Keratinocyte (primary cell): Measurements from ENCODE around the gene LEUTX. TPM values are rescaled to one million over a fixed set of nuclear protein-coding genes. Genes with fewer than 3 reads are reported as not detected.

ENCODE experiments used
- DNase-seq: peaks from one replicate; pipeline ENCODE4 v3.0.0-alpha.2; 2011; ENCODE audit warnings: low read depth, missing footprints, low spot score
- FAIRE-seq: peaks from 2 replicates; lab custom pipeline; 2011; peaks lifted over from hg19 to GRCh38; lab: Jason Lieb, UNC
- H2AFZ ChIP-seq: 2 replicates; pipeline ENCODE4 v1.6.0; 2012; ENCODE audit warnings: low read length, control low read depth, inconsistent platforms; ENCODE audit not compliant: control insufficient read depth
- H3K27ac ChIP-seq: 2 replicates; pipeline ENCODE4 v1.5.1; 2011; ENCODE audit warnings: low read length; ENCODE audit not compliant: control insufficient read depth, insufficient read depth
- H3K27me3 ChIP-seq: 3 replicates; pipeline ENCODE4 v1.6.0; 2011; ENCODE audit warnings: low read length; ENCODE audit not compliant: control insufficient read depth, insufficient read depth; ENCODE audit errors: extremely low read depth
- H3K36me3 ChIP-seq, 2 experiments: 2 replicates in 1 of 2; 3 replicates in 1 of 2; pipeline ENCODE4 v1.5.1; 2011; ENCODE audit warnings: low read length in 2 of 2, mild to moderate bottlenecking in 1 of 2; ENCODE audit not compliant: control insufficient read depth in 2 of 2, insufficient read depth in 2 of 2; ENCODE audit errors: extremely low read depth in 1 of 2
- H3K4me1 ChIP-seq: 3 replicates; pipeline ENCODE4 v1.5.1; 2011; ENCODE audit warnings: low read length; ENCODE audit not compliant: control insufficient read depth, insufficient read depth; ENCODE audit errors: extremely low read depth
- H3K4me2 ChIP-seq: 3 replicates; pipeline ENCODE4 v1.6.0; 2011; ENCODE audit warnings: low read depth, low read length; ENCODE audit not compliant: control insufficient read depth, insufficient read depth; ENCODE audit errors: extremely low read depth
- H3K4me3 ChIP-seq, 3 experiments: fragments of 200-600 bp in 1 of 3; sonication (generic) in 1 of 3; 2 replicates in 2 of 3; 3 replicates in 1 of 3; pipeline ENCODE4 v1.5.1; 2011 to 2016; ENCODE audit warnings: low read length in 3 of 3, mild to moderate bottlenecking in 3 of 3, control low read depth in 2 of 3, inconsistent platforms in 1 of 3, low read depth in 1 of 3, mixed read lengths in 1 of 3, mixed run types in 1 of 3, moderate library complexity in 1 of 3; ENCODE audit not compliant: control insufficient read depth in 2 of 3, insufficient read depth in 2 of 3; ENCODE audit errors: extremely low read depth in 1 of 3
- H3K79me2 ChIP-seq: 2 replicates; pipeline ENCODE4 v1.6.0; 2012; ENCODE audit warnings: low read length; ENCODE audit not compliant: control insufficient read depth, insufficient read depth
- H3K9ac ChIP-seq: 3 replicates; pipeline ENCODE4 v1.6.0; 2011; ENCODE audit warnings: low read length; ENCODE audit not compliant: control insufficient read depth, insufficient read depth; ENCODE audit errors: extremely low read depth
- H3K9me1 ChIP-seq: 3 replicates; pipeline ENCODE4 v1.6.0; 2011; ENCODE audit warnings: low read length; ENCODE audit not compliant: control insufficient read depth, insufficient read depth; ENCODE audit errors: extremely low read depth
- H3K9me3 ChIP-seq: 2 replicates; pipeline ENCODE4 v1.5.1; 2012; ENCODE audit warnings: low read depth, low read length; ENCODE audit not compliant: control insufficient read depth
- H4K20me1 ChIP-seq: 3 replicates; pipeline ENCODE4 v1.6.0; 2011; ENCODE audit warnings: low read length; ENCODE audit not compliant: control insufficient read depth, insufficient read depth; ENCODE audit errors: extremely low read depth
- EZH2 ChIP-seq: IDR thresholded peaks from one replicate; pipeline ENCODE4 v1.6.1; 2012; ENCODE audit warnings: inconsistent platforms, mild to moderate bottlenecking, low read length, moderate library complexity
- dilution Hi-C: fragments of 300-500 bp; cut with MboI; formaldehyde crosslinking; loops from one replicate; pipeline ENCODE4 v1.7.0; 2020; ENCODE audit warnings: low sequenced_read_pairs; ENCODE audit not compliant: extremely low pct_ligation_motif_present
- polyA plus RNA-seq, 5 experiments: library from polyadenylated mRNA; depleted of rRNA in 3 of 5; stranded (reverse) in 3 of 5; stranded (forward) in 1 of 5; unstranded in 1 of 5; fragments of >200 nt; gene quantifications; 1 replicate in 1 of 5; 2 replicates in 3 of 5; 3 replicates in 1 of 5; pipeline versions ENCODE4 v1.2.1 to v1.2.3, GENCODE V29; 2011 to 2012; ENCODE audit warnings: missing spikeins in 2 of 5, low read depth in 1 of 5, low replicate concordance in 1 of 5
- TF ChIP-seq, protein P1 (sequence below), 3 experiments: IDR thresholded peaks in 1 of 3; conservative IDR thresholded peaks in 1 of 3; optimal IDR thresholded peaks in 1 of 3; 2 replicates in 2 of 3; 3 replicates in 1 of 3; pipeline versions ENCODE3 to v1.5.1; 2011; ENCODE audit warnings: low read length in 3 of 3, mild to moderate bottlenecking in 3 of 3, moderate library complexity in 2 of 3, control low read depth in 1 of 3, inconsistent platforms in 1 of 3; ENCODE audit not compliant: insufficient read depth in 2 of 3; ENCODE audit errors: extremely low read depth in 1 of 3

Gene LEUTX
- polyA plus RNA-seq, 1 donor (not counting 4 experiments of a cell fraction or from before 2014, with no cell fraction given): not detected

DNA sequence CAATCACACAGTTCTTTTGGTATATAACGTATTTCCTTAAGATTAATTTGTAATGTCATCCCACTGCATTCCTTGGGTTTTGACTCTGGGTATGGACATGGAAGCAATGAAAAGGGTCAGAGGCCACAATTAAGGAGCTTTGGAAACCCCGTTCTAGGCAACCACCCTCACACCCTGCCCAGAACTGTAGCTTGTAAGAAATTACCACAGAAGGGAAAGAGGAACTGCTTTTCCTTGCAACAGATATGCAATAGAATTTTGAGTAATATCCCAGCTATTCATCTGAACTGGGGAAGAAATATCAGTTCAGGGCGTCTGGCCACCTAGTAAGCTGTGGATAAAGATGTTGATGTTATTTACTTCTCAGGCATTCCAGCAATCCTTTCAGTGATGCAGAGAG lies 39.8 kb upstream of the LEUTX start:
- H3K9me3 ChIP-seq: no peaks in the 10 kb centered on the region
- H3K27ac ChIP-seq: no peak overlapping the region
- dilution Hi-C loops: no loop called here
- no peak for DNase-seq
- no peaks in the 10 kb centered on the region for H3K36me3 ChIP-seq
- peaks cover 9% of the 10 kb centered on the region for H3K27me3 ChIP-seq
- no peak for FAIRE-seq
- H4K20me1 ChIP-seq: no peaks in the 10 kb centered on the region
- no peak overlapping the region for H3K4me3 ChIP-seq
- no peaks in the 10 kb centered on the region for H3K9me1 ChIP-seq
- H3K4me2 ChIP-seq: no peak overlapping the region
- no peak for TF ChIP-seq EZH2
- TF ChIP-seq, protein P1, sequence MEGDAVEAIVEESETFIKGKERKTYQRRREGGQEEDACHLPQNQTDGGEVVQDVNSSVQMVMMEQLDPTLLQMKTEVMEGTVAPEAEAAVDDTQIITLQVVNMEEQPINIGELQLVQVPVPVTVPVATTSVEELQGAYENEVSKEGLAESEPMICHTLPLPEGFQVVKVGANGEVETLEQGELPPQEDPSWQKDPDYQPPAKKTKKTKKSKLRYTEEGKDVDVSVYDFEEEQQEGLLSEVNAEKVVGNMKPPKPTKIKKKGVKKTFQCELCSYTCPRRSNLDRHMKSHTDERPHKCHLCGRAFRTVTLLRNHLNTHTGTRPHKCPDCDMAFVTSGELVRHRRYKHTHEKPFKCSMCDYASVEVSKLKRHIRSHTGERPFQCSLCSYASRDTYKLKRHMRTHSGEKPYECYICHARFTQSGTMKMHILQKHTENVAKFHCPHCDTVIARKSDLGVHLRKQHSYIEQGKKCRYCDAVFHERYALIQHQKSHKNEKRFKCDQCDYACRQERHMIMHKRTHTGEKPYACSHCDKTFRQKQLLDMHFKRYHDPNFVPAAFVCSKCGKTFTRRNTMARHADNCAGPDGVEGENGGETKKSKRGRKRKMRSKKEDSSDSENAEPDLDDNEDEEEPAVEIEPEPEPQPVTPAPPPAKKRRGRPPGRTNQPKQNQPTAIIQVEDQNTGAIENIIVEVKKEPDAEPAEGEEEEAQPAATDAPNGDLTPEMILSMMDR (optimal IDR thresholded peaks at IDR 0.05 in 1 of 3, IDR thresholded peaks at IDR 0.05 in 1 of 3, conservative IDR thresholded peaks at IDR 0.05 in 1 of 3; ENCODE audit: extremely low read depth in 1 of 3, insufficient read depth in 2 of 3, low read length in 3 of 3): no peak
- H3K79me2 ChIP-seq: no peaks in the 10 kb centered on the region
- no peak overlapping the region for H2AFZ ChIP-seq
- no peak overlapping the region for H3K9ac ChIP-seq
- no peaks in the 10 kb centered on the region for H3K4me1 ChIP-seq

DNA sequence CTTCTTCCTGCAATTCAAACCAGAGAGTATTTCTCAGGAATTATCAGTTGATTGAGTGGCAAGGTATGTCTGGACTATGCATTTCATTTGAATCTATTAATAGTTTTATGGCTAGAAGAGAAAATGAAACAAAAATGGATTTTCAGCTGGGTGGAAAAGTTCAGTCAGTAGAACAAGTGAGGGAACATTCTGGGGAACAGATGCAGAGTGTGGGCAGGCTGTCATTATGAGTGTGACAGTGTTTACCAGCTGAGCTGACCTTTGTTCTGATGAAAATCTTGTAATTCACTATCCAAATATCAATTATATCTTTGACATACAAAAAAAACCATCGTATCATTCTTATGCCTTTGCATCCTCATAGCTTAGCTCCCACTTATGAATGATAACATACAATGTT lies 38.3 kb upstream of the LEUTX start:
- FAIRE-seq (no peak), DNase-seq (no peak)
- TF ChIP-seq, protein P1 (optimal IDR thresholded peaks at IDR 0.05 in 1 of 3, IDR thresholded peaks at IDR 0.05 in 1 of 3, conservative IDR thresholded peaks at IDR 0.05 in 1 of 3; ENCODE audit: extremely low read depth in 1 of 3, insufficient read depth in 2 of 3, low read length in 3 of 3): no peak
- no peak for TF ChIP-seq EZH2
- Histone ChIP-seq H3K4me2 (no peak overlapping the region), H3K36me3 (no peaks in the 10 kb centered on the region), H3K9me1 (no peaks in the 10 kb centered on the region), H3K27ac (no peak overlapping the region), H3K27me3 (peaks cover 9% of the 10 kb centered on the region), H4K20me1 (no peaks in the 10 kb centered on the region), H3K9ac (no peak overlapping the region), H3K79me2 (no peaks in the 10 kb centered on the region), H2AFZ (no peak overlapping the region), H3K9me3 (no peaks in the 10 kb centered on the region), H3K4me3 (no peak overlapping the region), H3K4me1 (no peaks in the 10 kb centered on the region)
- dilution Hi-C loops: no loop called here
